Retinal pigment epithelial cell (primary cell): ENCODE measurements around the gene KRTAP12-1.
"Not testable (repeated sequence)": the region's sequence is repeated elsewhere in the genome, so short reads cannot be mapped to it uniquely, and the experiment has no call there.

Source experiments
- DNase-seq: peaks from one replicate; pipeline ENCODE4 v3.0.0-alpha.2; 2010; ENCODE audit warnings: low read depth
- H3K4me3 ChIP-seq: 2 replicates; pipeline ENCODE4 v1.5.1; 2011; ENCODE audit warnings: mild to moderate bottlenecking, low read length, control low read depth, moderate library complexity
- TF ChIP-seq, protein P1 (sequence below): conservative IDR thresholded peaks from 2 replicates; pipeline ENCODE4 v1.5.1; 2011; ENCODE audit warnings: low read depth, low read length, control low read depth, inconsistent platforms

KRTAP12-1 gene

DNA sequence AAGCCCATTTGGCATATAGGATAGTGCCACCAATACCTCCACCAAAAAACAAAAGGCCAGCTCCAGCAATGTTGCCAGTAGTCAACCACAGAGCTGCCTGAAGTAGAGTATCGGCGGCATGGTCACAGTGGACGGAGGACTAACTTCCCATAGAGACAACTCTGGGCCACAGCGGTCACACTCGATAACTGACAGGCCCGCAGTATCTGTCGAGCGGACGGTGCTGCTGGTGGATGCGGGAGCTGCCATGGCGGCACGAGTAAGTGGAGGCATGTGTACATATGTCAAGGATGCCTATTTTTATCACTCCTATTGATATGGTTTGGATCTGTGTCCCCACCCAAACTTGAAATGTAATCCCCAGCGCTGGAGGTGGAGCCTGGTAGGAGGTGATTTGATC is 4.1 kb downstream of the KRTAP12-1 start:
- DNase-seq, result no peak
- no peak overlapping the region for H3K4me3 ChIP-seq
- TF ChIP-seq, protein P1, sequence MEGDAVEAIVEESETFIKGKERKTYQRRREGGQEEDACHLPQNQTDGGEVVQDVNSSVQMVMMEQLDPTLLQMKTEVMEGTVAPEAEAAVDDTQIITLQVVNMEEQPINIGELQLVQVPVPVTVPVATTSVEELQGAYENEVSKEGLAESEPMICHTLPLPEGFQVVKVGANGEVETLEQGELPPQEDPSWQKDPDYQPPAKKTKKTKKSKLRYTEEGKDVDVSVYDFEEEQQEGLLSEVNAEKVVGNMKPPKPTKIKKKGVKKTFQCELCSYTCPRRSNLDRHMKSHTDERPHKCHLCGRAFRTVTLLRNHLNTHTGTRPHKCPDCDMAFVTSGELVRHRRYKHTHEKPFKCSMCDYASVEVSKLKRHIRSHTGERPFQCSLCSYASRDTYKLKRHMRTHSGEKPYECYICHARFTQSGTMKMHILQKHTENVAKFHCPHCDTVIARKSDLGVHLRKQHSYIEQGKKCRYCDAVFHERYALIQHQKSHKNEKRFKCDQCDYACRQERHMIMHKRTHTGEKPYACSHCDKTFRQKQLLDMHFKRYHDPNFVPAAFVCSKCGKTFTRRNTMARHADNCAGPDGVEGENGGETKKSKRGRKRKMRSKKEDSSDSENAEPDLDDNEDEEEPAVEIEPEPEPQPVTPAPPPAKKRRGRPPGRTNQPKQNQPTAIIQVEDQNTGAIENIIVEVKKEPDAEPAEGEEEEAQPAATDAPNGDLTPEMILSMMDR, result no peak

DNA sequence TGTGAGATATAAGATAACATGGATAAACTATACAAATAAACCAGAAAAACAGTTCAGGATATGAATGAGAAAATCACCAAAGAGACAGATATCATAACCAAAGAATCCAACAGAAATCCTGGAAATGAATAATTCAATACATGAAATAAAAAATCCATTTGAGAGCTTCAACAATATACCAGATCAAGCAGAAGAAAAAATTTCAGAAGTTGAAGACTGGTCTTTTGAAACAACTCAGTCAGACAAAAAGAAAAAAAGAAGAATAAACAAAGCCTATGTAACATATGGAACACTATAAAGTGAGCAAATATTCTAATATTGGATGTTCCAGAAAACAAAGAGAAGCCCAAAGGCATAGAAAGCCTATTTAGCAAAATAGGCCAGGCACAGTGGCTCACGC is 10.1 kb downstream of the KRTAP12-1 start:
- DNase-seq, result no peak
- H3K4me3 ChIP-seq, result no peak overlapping the region
- TF ChIP-seq, protein P1, result no peak

DNA sequence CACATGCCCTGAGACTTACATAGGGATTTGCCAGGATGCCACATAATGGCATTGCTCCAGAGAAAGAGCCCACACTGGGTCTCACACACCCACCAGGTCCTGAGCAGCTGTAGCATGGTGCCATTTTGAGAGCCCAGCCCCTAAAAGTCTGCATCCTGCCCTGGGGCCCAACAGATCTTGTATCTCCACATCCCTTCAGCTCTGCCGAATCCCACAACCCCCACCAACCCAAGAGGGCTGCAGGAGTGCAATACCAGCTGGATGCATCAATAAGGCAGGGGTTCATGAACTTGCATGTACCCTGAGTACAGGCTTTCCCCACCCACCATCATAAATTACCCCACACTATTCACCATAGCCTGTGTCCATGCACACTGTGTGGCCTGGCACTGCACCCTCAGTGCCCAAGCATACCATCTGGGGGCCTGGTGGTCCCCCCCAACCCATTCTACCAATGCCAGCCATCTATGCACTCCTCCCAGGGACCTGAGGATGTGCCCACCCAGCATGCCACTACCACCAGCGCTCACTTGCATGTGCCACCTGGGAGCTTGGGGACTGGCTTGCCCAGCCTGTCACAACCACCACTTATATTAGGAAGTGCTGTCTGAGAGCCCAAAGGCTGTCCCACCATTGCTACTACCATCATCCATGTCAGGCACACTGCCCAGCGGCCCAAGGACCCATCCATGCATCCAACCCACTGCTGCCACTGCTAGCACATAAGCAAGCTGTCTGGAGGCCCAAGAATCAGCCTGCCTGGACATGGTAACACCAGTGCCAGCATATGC is 11.1 kb downstream of the KRTAP12-1 start:
- no peak for DNase-seq
- TF ChIP-seq, protein P1, result no peak
- no peak overlapping the region for H3K4me3 ChIP-seq

DNA sequence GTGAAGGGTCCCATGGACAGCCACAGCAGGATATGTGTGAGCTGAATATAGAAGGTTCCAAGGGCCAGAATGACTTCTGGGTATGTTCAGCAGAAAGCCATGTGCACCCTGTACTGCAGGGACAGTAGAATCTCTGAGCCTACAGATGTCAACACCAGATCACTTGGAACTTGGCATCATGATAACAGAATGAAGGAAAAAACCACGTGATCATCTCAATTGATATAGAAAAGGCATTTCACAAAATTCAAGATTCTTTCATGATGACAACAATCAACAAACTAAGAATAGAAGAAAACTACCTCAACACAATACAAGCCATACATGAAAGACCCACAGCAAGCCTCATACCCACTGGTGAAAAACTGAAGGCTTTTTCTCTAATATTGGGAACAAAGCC is 14.4 kb downstream of the KRTAP12-1 start:
- TF ChIP-seq, protein P1, result no peak
- H3K4me3 ChIP-seq, result no peak overlapping the region
- no peak for DNase-seq

DNA sequence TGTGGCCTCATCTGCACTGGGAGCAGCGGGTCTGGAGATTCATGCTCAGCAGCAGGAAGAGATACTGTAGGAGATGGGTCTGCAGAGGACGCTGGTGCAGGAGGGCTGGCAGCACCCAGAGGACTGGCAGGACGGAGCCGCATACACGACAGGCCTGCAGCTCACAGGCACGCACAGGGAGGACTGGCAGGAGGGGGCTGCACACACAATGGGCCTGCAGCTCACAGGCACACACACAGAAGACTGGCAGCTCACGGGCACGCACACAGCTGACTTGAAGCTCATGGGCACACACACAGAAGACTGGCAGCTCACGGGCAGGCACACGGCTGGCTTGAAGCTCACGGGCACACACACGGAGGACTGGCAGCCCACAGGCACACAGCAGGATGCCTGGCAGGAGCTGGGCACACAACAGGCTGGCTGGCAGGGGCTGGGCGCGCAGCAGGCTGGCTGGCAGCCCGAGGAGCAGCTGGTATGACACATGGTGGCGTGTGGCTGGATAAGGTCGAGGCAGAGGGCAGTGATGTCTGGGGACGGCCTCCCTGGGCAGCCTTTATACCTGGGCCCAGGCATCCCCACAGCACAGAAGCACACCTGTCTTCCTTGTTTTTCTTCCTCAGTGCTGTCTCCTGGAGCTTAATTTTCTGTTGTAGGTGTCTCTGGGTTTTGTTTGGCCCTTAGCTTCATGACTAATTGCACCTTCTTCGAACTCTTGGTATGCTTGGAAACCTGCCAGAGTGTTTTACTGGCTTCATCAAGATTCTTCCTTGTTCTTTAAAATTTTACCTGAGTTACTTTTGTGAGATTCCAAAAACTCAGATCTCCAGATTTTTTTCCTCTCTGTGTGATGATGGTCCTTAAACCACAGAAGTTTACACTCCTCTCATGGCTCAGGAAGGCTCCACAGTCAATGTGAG is 15.3 kb downstream of the KRTAP12-1 start, which contains the start of gene KRTAP12-2:
TSS of gene KRTAP12-2 (minus strand) at position 527 of the 920 bp plus-strand sequence. CDS start at position 486, 41 bp downstream.
- H3K4me3 ChIP-seq, result no peak within 1 kb of the TSS
- TF ChIP-seq, protein P1, result no peak
- no peak for DNase-seq

DNA sequence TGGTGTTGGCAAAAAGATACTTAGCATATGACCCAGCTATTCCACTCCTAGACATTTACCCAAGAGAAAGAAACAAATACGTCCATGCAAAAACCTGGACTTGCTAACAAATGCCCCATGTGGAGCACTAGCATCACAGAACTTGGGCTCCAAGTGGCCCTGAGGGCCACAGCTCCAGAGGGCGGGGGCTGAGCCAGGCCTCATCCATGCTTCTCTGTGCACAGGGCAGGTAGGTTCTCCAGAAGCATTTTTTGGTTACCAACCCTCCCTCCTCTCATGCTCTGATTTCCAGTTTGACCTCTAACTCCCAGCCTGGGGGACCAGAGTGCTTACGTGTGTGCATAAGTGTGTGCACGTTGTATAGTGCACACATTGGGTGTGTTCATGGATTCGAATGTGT is 17.3 kb downstream of the KRTAP12-1 start:
- no peak for DNase-seq

DNA sequence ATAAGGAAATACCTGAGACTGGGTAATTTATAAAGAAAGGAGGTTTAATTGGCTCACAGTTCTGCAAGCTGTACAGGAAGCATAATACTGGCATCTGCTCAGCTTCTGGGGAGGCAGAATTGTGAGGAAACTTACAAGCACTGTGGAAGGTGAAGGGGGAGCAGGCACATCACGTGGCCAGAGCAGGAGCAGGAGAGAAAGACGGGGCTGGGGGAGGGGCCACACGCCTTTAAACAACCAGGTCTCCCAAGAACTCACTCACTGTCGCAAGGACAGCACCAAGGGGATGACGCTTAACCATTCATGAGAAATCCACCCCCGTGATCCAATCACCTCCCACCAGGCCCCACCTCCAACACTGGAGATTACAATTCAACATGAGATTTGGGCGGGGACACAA is 20.4 kb downstream of the KRTAP12-1 start:
- H3K4me3 ChIP-seq, DNase-seq: not testable (repeated sequence)

More for the DNA sequence above, 17.3 kb downstream of the KRTAP12-1 start:
- TF ChIP-seq, protein P1, result no peak
- no peak overlapping the region for H3K4me3 ChIP-seq
